Colonic mucosa (tissue), 4 donors: Measurements from ENCODE around the gene PML. TPM values are rescaled to one million over a fixed set of nuclear protein-coding genes. Genes with fewer than 3 reads are reported as not detected.
A peak's percentile ranks its signal among the peaks of the same experiment; 100 is the strongest.
"Not testable (repeated sequence)": the region's sequence is repeated elsewhere in the genome, so short reads cannot be mapped to it uniquely, and the experiment has no call there.

Experiments used
- DNase-seq: peaks from one replicate; pipeline ENCODE4 v3.0.0-alpha.2; 2020
- H3K27ac ChIP-seq: fragments of 200-600 bp; one replicate; pipeline ENCODE4 v1.8.0; 2021
- H3K27me3 ChIP-seq: fragments of 200-600 bp; one replicate; pipeline ENCODE4 v1.8.0; 2021
- H3K36me3 ChIP-seq: fragments of 200-600 bp; one replicate; pipeline ENCODE4 v1.8.0; 2021
- H3K4me1 ChIP-seq: fragments of 200-600 bp; one replicate; pipeline ENCODE4 v1.8.0; 2021; ENCODE audit warnings: mild to moderate bottlenecking
- H3K4me3 ChIP-seq: fragments of 200-600 bp; one replicate; pipeline ENCODE4 v1.8.0; 2021
- H3K9ac ChIP-seq, 2 donors: one replicate each; pipeline ENCODE4 v1.7.0; 2013; ENCODE audit warnings: control low read depth in 2 of 2, low read depth in 2 of 2, low read length in 2 of 2
- H3K9me3 ChIP-seq: fragments of 200-600 bp; one replicate; pipeline ENCODE4 v1.8.0; 2021
- CTCF ChIP-seq: fragments of 200-600 bp; IDR thresholded peaks from one replicate; pipeline ENCODE4 v1.8.0; 2022; ENCODE audit warnings: antibody characterized with exemption, mild to moderate bottlenecking
- intact Hi-C: fragments of 100-400 bp; cut with DNase I; formaldehyde crosslinking; loops from one replicate; pipeline ENCODE4 v1.14.1; 2022
- total RNA-seq, 2 donors: library from RNA; stranded (reverse); fragmentation: NEBNext Ultra II Directional in 1 of 2; extraction: Animal tissue kit (Norgen Biotek cat#: 25700) in 1 of 2; gene quantifications; one replicate each; pipeline ENCODE4 v1.2.1, GENCODE V29; 2021
- donor health status: healthy.
- donor health status: DM: no; HTN: no; CAD: no.
- donor health status: DM: no; HTN: no; CAD: no.

PML gene
- total RNA-seq, 2 donors from 2014 or later, result 27.0 to 31.3 TPM

GRCh38 chr15:74053517-74053916 lies 59.0 kb downstream of the PML start:
- Histone ChIP-seq H3K27me3 (no peaks in the 10 kb centered on the region), H3K36me3 (no peaks in the 10 kb centered on the region), H3K4me1 (no peaks in the 10 kb centered on the region), H3K4me3 (no peak overlapping the region), H3K9me3 (no peaks in the 10 kb centered on the region), H3K9ac (no peak overlapping the region), H3K27ac (no peak overlapping the region)
- no peak for TF ChIP-seq CTCF
- no peak for DNase-seq
- intact Hi-C loops, result no loop called here

- Histone ChIP-seq H3K36me3 (no peaks in the 10 kb centered on the region), H3K27ac (no peak overlapping the region), H3K9ac (no peak overlapping the region), H3K9me3 (no peaks in the 10 kb centered on the region), H3K27me3 (no peaks in the 10 kb centered on the region), H3K4me1 (no peaks in the 10 kb centered on the region), H3K4me3 (no peak overlapping the region)
- intact Hi-C loops, result no loop called here
- TF ChIP-seq CTCF, result peak; percentile 39
- DNase-seq, result peak; percentile 78
Measured at GRCh38 chr15:74053941-74054529, 59.5 kb downstream of the PML start.

GRCh38 chr15:74055804-74056203 lies 61.3 kb downstream of the PML start:
- intact Hi-C loops, result no loop called here
- DNase-seq, result no peak
- H3K4me1 ChIP-seq, result no peaks in the 10 kb centered on the region

GRCh38 chr15:74056330-74056729 lies 61.8 kb downstream of the PML start:
- H3K27ac ChIP-seq, H3K4me3 ChIP-seq, H3K9ac ChIP-seq, DNase-seq, H3K4me1 ChIP-seq, H3K36me3 ChIP-seq, H3K27me3 ChIP-seq, intact Hi-C loops, H3K9me3 ChIP-seq: not testable (repeated sequence)

More at GRCh38 chr15:74055804-74056203, 61.3 kb downstream of the PML start:
- no peak overlapping the region for H3K27ac ChIP-seq
- H3K9ac ChIP-seq, result no peak overlapping the region
- no peaks in the 10 kb centered on the region for H3K9me3 ChIP-seq
- H3K27me3 ChIP-seq, result no peaks in the 10 kb centered on the region
- no peak for TF ChIP-seq CTCF
- no peaks in the 10 kb centered on the region for H3K36me3 ChIP-seq
- no peak overlapping the region for H3K4me3 ChIP-seq

GRCh38 chr15:74059050-74059833 lies 64.7 kb downstream of the PML start:
- H3K4me1 ChIP-seq, H3K36me3 ChIP-seq, H3K4me3 ChIP-seq, H3K27ac ChIP-seq, intact Hi-C loops, H3K9me3 ChIP-seq, H3K9ac ChIP-seq, H3K27me3 ChIP-seq: not testable (repeated sequence)
- DNase-seq, result peak; percentile 3

GRCh38 chr15:74060251-74060650 lies 65.7 kb downstream of the PML start:
- H3K9ac ChIP-seq, result no peak overlapping the region
- H3K27ac ChIP-seq, result no peak overlapping the region
- DNase-seq, result no peak
- no peaks in the 10 kb centered on the region for H3K36me3 ChIP-seq
- no peaks in the 10 kb centered on the region for H3K27me3 ChIP-seq
- no peak overlapping the region for H3K4me3 ChIP-seq
- H3K9me3 ChIP-seq, result no peaks in the 10 kb centered on the region
- intact Hi-C loops, result no loop called here
- TF ChIP-seq CTCF, result no peak
- H3K4me1 ChIP-seq, result no peaks in the 10 kb centered on the region
